HEK293 (cell line): ENCODE measurements around the gene GDA.

Experiments
- CTCF ChIP-seq: fragments of 450-650 bp; formaldehyde crosslinking; IDR thresholded peaks from 2 replicates; pipeline ENCODE4 v1.5.1; 2016; ENCODE audit warnings: missing biosample characterization, missing genetic modification characterization
- ZNF18 ChIP-seq: fragments of 450-650 bp; formaldehyde crosslinking; IDR thresholded peaks from 2 replicates; pipeline ENCODE4 v1.5.1; 2016; ENCODE audit warnings: missing biosample characterization, missing genetic modification characterization
- ZNF449 ChIP-seq: fragments of 450-650 bp; formaldehyde crosslinking; IDR thresholded peaks from 2 replicates; pipeline ENCODE4 v1.5.1; 2017; ENCODE audit warnings: missing biosample characterization, mild to moderate bottlenecking, missing genetic modification characterization, moderate library complexity

GRCh38 chr9:72155301-72155700, 6.1 kb downstream of the GDA start:
- no peak for TF ChIP-seq ZNF449
- TF ChIP-seq CTCF: no peak
- TF ChIP-seq ZNF18 (tag by site-specific recombination): no peak
